Measurements from ENCODE around the gene SASH1. TPM values are rescaled to one million over a fixed set of nuclear protein-coding genes. Genes with fewer than 3 reads are reported as not detected.

The SASH1 gene
- total RNA-seq, 4 donors from 2014 or later, result 55.3 to 118 (median 79.6) TPM

DNA sequence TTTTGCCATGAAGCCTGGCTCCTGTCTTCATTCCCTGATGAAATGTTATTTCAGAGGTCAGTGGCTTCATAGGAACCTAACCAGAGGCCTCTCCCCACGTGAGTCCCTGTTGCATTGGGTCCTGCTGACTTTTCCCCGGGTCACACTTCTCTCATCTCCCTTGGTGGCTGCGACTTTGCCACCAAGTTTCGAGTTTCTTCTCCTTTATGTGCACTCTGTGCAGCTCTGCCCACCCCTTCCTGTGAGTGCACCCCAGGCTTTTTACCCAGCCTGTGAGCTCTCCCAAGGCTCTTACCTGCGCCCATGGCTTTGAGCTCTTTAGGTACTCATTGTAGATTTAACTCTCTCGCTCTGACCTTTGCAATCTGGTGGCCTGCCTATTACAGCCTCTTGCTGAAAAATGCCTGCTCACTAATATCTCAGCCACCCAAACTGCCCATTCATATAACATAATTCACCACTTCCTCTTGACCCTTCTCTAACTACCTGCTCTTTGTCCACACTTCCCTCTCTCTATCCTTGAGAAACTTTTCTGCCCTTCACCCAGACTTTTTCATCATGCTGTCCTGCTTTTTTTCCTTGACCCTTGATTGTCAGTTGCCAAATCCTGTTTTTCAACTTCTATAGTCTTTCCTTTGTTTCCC lies 105.9 kb downstream of the SASH1 start:
- TF ChIP-seq POLR2A (IDR thresholded peaks at IDR 0.05) (no peak), CTCF (IDR thresholded peaks at IDR 0.05) (no peak)
- no peaks in the 10 kb centered on the region for H3K9me3 ChIP-seq
- peak overlapping the region in 2 of 4 donors; percentile 6 to 45 for H3K27ac ChIP-seq
- H3K27me3 ChIP-seq, result no peaks in the 10 kb centered on the region
- WGBS, 2 donors, result 73 to 80% methylated on average over 6 of the region's 6 CpGs
- no peak for DNase-seq
- H3K36me3 ChIP-seq, result peaks cover 0 to 84% (median 0%) of the 10 kb centered on the region in 3 donors
- intact Hi-C loops (cut with DNase I), result no loop called here
- no peak overlapping the region for H3K4me3 ChIP-seq
- H3K4me1 ChIP-seq, result peaks cover 4 to 56% (median 4%) of the 10 kb centered on the region in 3 donors

DNA sequence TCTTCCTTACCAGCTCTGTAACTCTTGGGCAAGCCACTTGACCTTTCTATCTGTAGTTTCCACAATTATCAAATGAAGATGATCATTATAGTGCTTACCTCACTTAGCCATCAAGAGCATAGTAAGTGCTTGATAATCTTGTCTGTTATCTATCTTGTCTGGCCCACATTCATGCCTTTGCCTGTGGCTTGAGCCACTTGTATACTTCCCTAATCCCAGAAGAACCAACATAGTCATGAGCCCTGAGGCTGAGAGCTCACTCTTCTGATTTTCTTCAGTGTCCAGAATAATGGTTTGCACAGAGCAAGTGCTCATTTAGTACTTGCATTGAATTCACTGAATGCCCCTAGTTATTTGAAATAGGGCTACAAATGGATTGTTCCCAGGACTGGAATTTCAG lies 108.2 kb downstream of the SASH1 start:
- no peak for DNase-seq
- H3K36me3 ChIP-seq, result peaks cover 0 to 90% (median 0%) of the 10 kb centered on the region in 3 donors
- H3K9me3 ChIP-seq, result no peaks in the 10 kb centered on the region
- TF ChIP-seq CTCF (IDR thresholded peaks at IDR 0.05) (no peak), POLR2A (IDR thresholded peaks at IDR 0.05) (no peak)
- H3K27ac ChIP-seq, result peak overlapping the region in 1 of 4 donors; percentile 38
- H3K27me3 ChIP-seq, result no peaks in the 10 kb centered on the region
- H3K4me1 ChIP-seq, result peaks cover 0 to 48% (median 4%) of the 10 kb centered on the region in 3 donors
- intact Hi-C loops (cut with DNase I), result no loop called here
- H3K4me3 ChIP-seq, result no peak overlapping the region

DNA sequence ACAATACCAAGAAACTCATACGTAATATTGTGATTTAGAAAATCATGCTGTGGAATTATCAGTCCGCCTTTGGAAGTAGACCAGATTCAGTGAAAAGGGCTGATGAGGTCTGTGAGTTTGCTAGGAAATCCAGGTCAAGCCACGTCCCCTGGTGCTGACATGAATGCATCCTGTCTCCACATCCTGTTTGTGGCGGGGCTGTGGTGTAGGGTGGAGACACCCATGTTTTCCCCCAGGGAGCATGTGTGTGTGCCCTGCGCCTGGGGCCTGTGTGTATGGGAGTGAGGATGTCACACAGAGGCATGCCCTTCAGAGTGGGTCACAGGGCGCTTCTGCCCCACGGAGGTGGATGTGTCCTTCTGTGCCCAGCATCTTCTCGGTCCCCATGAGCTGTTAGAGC lies 109.1 kb downstream of the SASH1 start:
- Histone ChIP-seq H3K4me1 (peaks cover 0 to 45% (median 4%) of the 10 kb centered on the region in 3 donors), H3K27me3 (no peaks in the 10 kb centered on the region), H3K27ac (no peak overlapping the region), H3K9me3 (no peaks in the 10 kb centered on the region), H3K4me3 (no peak overlapping the region), H3K36me3 (peaks cover 0 to 97% (median 0%) of the 10 kb centered on the region in 3 donors)
- no peak for TF ChIP-seq POLR2A (IDR thresholded peaks at IDR 0.05)
- TF ChIP-seq CTCF (IDR thresholded peaks at IDR 0.05), result no peak
- DNase-seq, result no peak
- WGBS, 2 donors, result 59 to 83% methylated on average over 5 to 7 of the region's 8 CpGs
- intact Hi-C loops (cut with DNase I), result no loop called here

DNA sequence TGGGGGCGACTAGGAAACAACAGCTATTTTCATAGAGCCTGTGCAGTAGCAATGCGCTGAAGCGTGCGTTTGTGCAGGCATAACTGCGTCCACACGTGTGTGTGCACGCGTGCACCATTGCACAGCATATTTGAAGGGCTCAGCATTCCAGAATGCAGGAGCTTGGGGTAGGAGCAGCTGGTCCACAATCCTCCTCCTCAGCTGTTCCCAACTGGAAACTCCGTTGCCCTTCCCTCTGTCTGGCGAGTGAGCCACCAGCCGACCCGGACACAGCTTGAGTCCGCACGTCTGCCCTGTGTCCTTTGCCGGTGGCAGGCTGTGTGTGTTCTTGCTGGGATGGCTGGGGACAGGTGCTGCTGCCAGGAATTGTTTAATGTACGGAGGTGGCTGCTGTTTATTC lies 110.2 kb downstream of the SASH1 start:
- intact Hi-C loops (cut with DNase I), result no loop called here
- Histone ChIP-seq H3K27ac (no peak overlapping the region), H3K27me3 (no peaks in the 10 kb centered on the region), H3K4me1 (peaks cover 0 to 34% (median 4%) of the 10 kb centered on the region in 3 donors), H3K36me3 (peaks cover 0 to 89% (median 0%) of the 10 kb centered on the region in 3 donors), H3K4me3 (no peak overlapping the region), H3K9me3 (no peaks in the 10 kb centered on the region)
- 89 to 96% methylated on average over 4 to 16 of the region's 16 CpGs for whole genome bisulfite sequencing, 2 donors
- TF ChIP-seq POLR2A (IDR thresholded peaks at IDR 0.05), result no peak
- no peak for TF ChIP-seq CTCF (IDR thresholded peaks at IDR 0.05)
- no peak for DNase-seq

GRCh38 chr6:148453906-148454305 lies 111.3 kb downstream of the SASH1 start:
- Histone ChIP-seq H3K27ac (no peak overlapping the region), H3K4me1 (peaks cover 0 to 23% (median 4%) of the 10 kb centered on the region in 3 donors), H3K4me3 (no peak overlapping the region), H3K9me3 (no peaks in the 10 kb centered on the region), H3K27me3 (no peaks in the 10 kb centered on the region), H3K36me3 (peaks cover 0 to 88% (median 0%) of the 10 kb centered on the region in 3 donors)
- DNase-seq, result no peak
- WGBS, 2 donors, result 96 to 98% methylated on average over 6 of the region's 7 CpGs
- intact Hi-C loops (cut with DNase I), result no loop called here
- no peak for TF ChIP-seq CTCF (IDR thresholded peaks at IDR 0.05)
- no peak for TF ChIP-seq POLR2A (IDR thresholded peaks at IDR 0.05)

Data from esophagus squamous epithelium (tissue), 5 donors.